Neural progenitor cell (in vitro differentiated cells): ENCODE measurements around the gene DDX51.

Experiments used
- CTCF ChIP-seq: fragments of 200-600 bp; sonication (generic); IDR thresholded peaks from 2 replicates; pipeline ENCODE4 v1.5.1; 2017; ENCODE audit warnings: antibody characterized with exemption, mild to moderate bottlenecking
- EZH2phosphoT487 ChIP-seq: fragments of 200-600 bp; sonication (generic); IDR thresholded peaks from 2 replicates; pipeline ENCODE4 v1.6.1; 2017; ENCODE audit warnings: antibody characterized with exemption

- TF ChIP-seq CTCF (no peak), EZH2phosphoT487 (no peak)
These were observed 42.9 kb upstream of the DDX51 start for GRCh38 chr12:132186857-132187620.
